Breast epithelium (tissue), 4 donors: Measurements from ENCODE around the gene EDN3. TPM values are rescaled to one million over a fixed set of nuclear protein-coding genes. Genes with fewer than 3 reads are reported as not detected.

Experiments used
- DNase-seq, 2 donors: peaks; one replicate each; pipeline ENCODE4 v3.0.0-alpha.2; 2019; ENCODE audit warnings: low spot score in 2 of 2
- H3K27ac ChIP-seq, 2 donors: fragments of 200-600 bp; sonication (generic) in 1 of 2; one replicate each; pipeline ENCODE4 v1.5.1; 2016 to 2019; ENCODE audit warnings: mild to moderate bottlenecking in 1 of 2
- H3K27me3 ChIP-seq, 2 donors: fragments of 200-600 bp; sonication (generic) in 1 of 2; one replicate each; pipeline versions ENCODE4 v1.5.1 to v1.6.0; 2017 to 2019; ENCODE audit warnings: control low read depth in 1 of 2, mild to moderate bottlenecking in 1 of 2
- H3K36me3 ChIP-seq: fragments of 200-600 bp; one replicate; pipeline ENCODE4 v1.5.1; 2019
- H3K4me1 ChIP-seq, 2 donors: fragments of 200-600 bp; sonication (generic); one replicate each; pipeline ENCODE4 v1.5.1; 2016 to 2019; ENCODE audit warnings: control low read depth in 1 of 2
- H3K4me3 ChIP-seq, 3 donors: fragments of 200-600 bp; sonication (generic); 1 replicate in 2 of 3; 2 replicates in 1 of 3; pipeline ENCODE4 v1.5.1; 2016 to 2019; ENCODE audit warnings: mild to moderate bottlenecking in 3 of 3, moderate library complexity in 2 of 3
- H3K9me3 ChIP-seq, 2 donors: fragments of 200-600 bp; sonication (generic) in 1 of 2; one replicate each; pipeline ENCODE4 v1.5.1; 2016 to 2019; ENCODE audit warnings: control low read depth in 1 of 2
- POLR2A ChIP-seq: fragments of 450-650 bp; IDR thresholded peaks from one replicate; pipeline ENCODE4 v1.6.1; 2016; ENCODE audit warnings: antibody characterized with exemption, mild to moderate bottlenecking, moderate library complexity
- POLR2AphosphoS5 ChIP-seq, 3 donors: sonication (generic); formaldehyde crosslinking; IDR thresholded peaks; one replicate each; pipeline ENCODE4 v1.6.1; 2017; ENCODE audit warnings: antibody characterized with exemption in 3 of 3
- intact Hi-C: fragments of 100-400 bp; cut with DNase I; formaldehyde crosslinking; loops from one replicate; pipeline ENCODE4 v1.15.1; 2023; ENCODE audit warnings: low total_unique reads
- total RNA-seq, 3 donors: library from RNA; depleted of rRNA; stranded (reverse); fragments of >200 nt; gene quantifications; one replicate each; pipeline ENCODE4 v1.1.0, GENCODE V29; 2016
- TF ChIP-seq, protein P1 (sequence below), 3 donors: fragments of 450-650 bp; IDR thresholded peaks; one replicate each; pipeline ENCODE4 v1.5.1; 2016 to 2017; ENCODE audit warnings: antibody characterized with exemption in 3 of 3, mild to moderate bottlenecking in 3 of 3, moderate library complexity in 3 of 3

EDN3 gene
- total RNA-seq, 3 donors from 2014 or later = 0.96 to 12.1 (median 6.9) TPM

DNA sequence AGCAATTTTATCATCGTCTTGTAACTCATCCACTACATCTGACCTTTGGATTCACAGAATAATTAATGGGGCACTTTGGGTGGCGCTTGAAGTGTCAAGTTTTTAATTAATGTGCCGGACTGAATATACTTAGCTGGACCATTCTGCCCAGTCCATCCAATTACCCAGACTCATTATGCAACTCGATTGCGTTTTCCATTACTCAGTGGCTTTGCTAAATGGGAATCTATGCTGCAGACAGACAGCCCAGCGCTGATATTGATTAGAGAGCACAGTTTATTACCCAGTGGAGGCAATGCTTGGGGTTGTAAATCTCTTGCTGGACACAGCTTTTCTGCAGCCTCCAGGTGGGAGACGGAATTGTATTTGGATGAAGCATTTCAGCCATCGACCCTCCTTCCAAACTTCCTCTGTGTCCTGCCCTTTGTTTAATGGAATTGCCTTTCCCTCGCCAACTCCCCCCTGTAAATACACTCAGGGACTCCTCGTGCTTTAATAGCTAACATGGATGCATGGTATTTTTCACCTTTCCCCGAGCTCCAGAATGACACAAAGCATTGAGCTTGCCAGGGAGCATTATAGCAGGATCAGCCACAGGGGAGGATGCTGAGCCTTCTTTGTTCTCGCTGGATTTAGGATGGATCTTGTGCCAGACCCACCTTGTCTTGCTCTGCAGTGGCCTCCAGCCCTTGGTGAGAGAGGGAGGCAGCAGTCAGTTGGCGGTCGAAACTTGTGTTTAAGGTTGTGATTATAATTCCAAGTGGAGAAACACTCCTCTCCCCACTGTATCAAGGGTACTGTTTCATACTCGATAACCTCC, 59.7 kb downstream of the EDN3 start:
- no peak for DNase-seq

DNA sequence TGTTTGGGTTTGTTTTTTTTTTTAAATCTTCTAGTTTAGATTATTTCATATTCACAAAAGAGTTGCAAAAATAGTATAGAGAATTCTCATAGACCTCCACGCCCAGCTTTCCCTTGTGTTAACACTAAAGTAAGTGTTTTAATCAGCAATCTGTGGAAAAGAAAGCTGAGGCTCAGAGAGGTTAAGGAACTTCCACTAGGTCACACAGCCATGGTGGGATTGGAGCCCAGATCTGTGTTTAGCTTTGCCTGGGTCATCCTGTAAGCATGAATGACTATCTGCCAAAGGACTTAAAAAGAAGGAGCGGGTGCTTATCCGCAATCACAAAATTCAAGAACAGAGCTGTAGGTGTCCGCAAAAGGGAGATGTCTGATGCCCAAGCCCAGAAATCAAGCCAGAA, 60.5 kb downstream of the EDN3 start:
- DNase-seq = no peak
- Histone ChIP-seq H3K27ac (no peak overlapping the region), H3K9me3 (no peaks in the 10 kb centered on the region), H3K4me1 (no peaks in the 10 kb centered on the region), H3K36me3 (no peaks in the 10 kb centered on the region), H3K27me3 (peaks cover 0 to 4% of the 10 kb centered on the region in 2 donors), H3K4me3 (no peak overlapping the region)
- intact Hi-C loops = no loop called here
- no peak for TF ChIP-seq POLR2AphosphoS5 (IDR thresholded peaks at IDR 0.05)
- TF ChIP-seq, protein P1, sequence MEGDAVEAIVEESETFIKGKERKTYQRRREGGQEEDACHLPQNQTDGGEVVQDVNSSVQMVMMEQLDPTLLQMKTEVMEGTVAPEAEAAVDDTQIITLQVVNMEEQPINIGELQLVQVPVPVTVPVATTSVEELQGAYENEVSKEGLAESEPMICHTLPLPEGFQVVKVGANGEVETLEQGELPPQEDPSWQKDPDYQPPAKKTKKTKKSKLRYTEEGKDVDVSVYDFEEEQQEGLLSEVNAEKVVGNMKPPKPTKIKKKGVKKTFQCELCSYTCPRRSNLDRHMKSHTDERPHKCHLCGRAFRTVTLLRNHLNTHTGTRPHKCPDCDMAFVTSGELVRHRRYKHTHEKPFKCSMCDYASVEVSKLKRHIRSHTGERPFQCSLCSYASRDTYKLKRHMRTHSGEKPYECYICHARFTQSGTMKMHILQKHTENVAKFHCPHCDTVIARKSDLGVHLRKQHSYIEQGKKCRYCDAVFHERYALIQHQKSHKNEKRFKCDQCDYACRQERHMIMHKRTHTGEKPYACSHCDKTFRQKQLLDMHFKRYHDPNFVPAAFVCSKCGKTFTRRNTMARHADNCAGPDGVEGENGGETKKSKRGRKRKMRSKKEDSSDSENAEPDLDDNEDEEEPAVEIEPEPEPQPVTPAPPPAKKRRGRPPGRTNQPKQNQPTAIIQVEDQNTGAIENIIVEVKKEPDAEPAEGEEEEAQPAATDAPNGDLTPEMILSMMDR (IDR thresholded peaks at IDR 0.05) = no peak

More for the DNA sequence above, 59.7 kb downstream of the EDN3 start:
- intact Hi-C loops = no loop called here
- H3K4me1 ChIP-seq = no peaks in the 10 kb centered on the region
- TF ChIP-seq POLR2AphosphoS5 (IDR thresholded peaks at IDR 0.05) (no peak), POLR2A (no peak)
- TF ChIP-seq, protein P1 (IDR thresholded peaks at IDR 0.05) = no peak
- H3K9me3 ChIP-seq = no peaks in the 10 kb centered on the region
- peaks cover 0 to 4% of the 10 kb centered on the region in 2 donors for H3K27me3 ChIP-seq
- no peak overlapping the region for H3K4me3 ChIP-seq
- no peaks in the 10 kb centered on the region for H3K36me3 ChIP-seq
- H3K27ac ChIP-seq = peak overlapping the region in 1 of 2 donors; percentile 3

DNA sequence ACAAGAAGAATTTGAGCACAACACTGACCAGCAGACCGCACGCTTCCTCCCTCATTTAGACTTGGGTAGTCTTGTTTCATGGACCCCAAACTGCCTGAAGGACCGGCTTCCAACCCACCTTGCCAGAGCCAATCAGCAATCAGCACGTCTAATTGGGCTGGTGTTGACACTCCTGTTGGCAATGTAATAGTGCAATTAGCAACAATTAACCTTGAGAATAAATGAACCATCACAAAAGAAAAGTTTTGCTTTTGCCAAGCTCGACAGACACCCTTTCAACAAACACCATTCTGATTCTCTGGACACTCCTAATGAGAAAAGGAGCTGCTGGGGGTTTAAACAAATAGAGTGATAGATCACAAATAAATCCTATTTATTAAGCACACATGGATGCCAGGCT, 61.0 kb downstream of the EDN3 start:
- peaks cover 0 to 4% of the 10 kb centered on the region in 2 donors for H3K27me3 ChIP-seq
- no peak overlapping the region for H3K27ac ChIP-seq

DNA sequence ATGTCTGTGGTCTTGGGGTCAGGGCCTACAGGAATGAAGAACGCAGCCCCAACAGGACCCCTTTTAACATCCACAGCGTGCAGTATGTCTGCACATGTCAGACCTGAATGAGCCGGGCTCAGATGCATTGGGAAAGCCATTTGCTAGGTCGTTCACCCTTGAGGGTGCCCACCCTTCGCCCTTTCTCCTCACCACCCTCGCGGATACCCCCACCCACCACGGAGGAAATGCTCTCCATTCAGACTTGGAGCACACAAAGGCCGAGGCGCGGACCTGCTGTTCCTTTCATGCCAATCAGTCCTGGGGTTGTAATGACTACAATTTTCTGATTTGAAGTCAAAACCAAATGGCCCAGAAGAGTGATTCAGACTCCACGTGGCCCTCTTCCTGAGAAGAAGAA, 62.7 kb downstream of the EDN3 start:
- H3K4me1 ChIP-seq = no peaks in the 10 kb centered on the region
- no peaks in the 10 kb centered on the region for H3K36me3 ChIP-seq
- TF ChIP-seq POLR2AphosphoS5 (IDR thresholded peaks at IDR 0.05) = no peak
- TF ChIP-seq, protein P1 (IDR thresholded peaks at IDR 0.05) = no peak
- TF ChIP-seq POLR2A = no peak
- no peaks in the 10 kb centered on the region for H3K9me3 ChIP-seq
- no peak overlapping the region for H3K4me3 ChIP-seq
- DNase-seq = no peak
- intact Hi-C loops = no loop called here
- H3K27ac ChIP-seq = no peak overlapping the region
- peaks cover 0 to 4% of the 10 kb centered on the region in 2 donors for H3K27me3 ChIP-seq

More for the DNA sequence above, 61.0 kb downstream of the EDN3 start:
- intact Hi-C loops = no loop called here
- DNase-seq = no peak
- no peak overlapping the region for H3K4me3 ChIP-seq
- no peaks in the 10 kb centered on the region for H3K9me3 ChIP-seq
- TF ChIP-seq, protein P1 (IDR thresholded peaks at IDR 0.05) = no peak
- TF ChIP-seq POLR2A (no peak), POLR2AphosphoS5 (IDR thresholded peaks at IDR 0.05) (no peak)
- no peaks in the 10 kb centered on the region for H3K36me3 ChIP-seq
- no peaks in the 10 kb centered on the region for H3K4me1 ChIP-seq

DNA sequence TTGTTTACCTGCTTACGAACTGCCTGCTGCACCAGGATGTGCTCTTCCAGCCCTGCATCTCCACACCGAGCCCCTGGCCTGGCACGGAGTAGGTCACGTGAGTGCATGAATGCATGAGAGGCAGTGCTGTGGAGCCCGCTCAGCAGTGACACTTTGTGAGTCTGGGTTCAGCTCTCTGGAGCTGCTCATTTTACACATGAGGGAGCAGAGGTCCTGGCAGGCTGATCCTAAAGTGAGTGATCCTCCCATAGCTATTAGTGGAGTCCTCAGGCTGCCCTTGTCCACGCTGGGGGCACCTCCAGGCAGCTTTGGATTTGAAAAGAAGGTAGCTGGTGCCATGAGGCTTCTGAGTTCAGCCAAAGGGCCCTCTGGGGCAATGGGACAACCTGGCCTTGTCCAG, 64.2 kb downstream of the EDN3 start:
- Histone ChIP-seq H3K4me1 (no peaks in the 10 kb centered on the region), H3K27me3 (peaks cover 0 to 4% of the 10 kb centered on the region in 2 donors), H3K4me3 (no peak overlapping the region), H3K9me3 (no peaks in the 10 kb centered on the region), H3K27ac (no peak overlapping the region), H3K36me3 (no peaks in the 10 kb centered on the region)
- TF ChIP-seq POLR2AphosphoS5 (IDR thresholded peaks at IDR 0.05) (no peak), POLR2A (no peak)
- intact Hi-C loops = no loop called here
- no peak for DNase-seq
